A673 (cell line): ENCODE measurements around the gene FERMT3.

Experiments used
- CTCF ChIP-seq: fragments of 300-800, 200-600 bp; sonication (generic); conservative IDR thresholded peaks from 2 replicates; pipeline ENCODE4 v1.5.1; 2017; ENCODE audit warnings: low read depth, mild to moderate bottlenecking, antibody characterized with exemption, low read length, moderate library complexity, mixed read lengths
- EZH2 ChIP-seq: fragments of 200-600 bp; sonication (generic); IDR thresholded peaks from 2 replicates; pipeline ENCODE4 v1.6.1; 2017; ENCODE audit warnings: borderline replicate concordance, low read depth, mild to moderate bottlenecking, mixed read lengths, antibody characterized with exemption, low read length; ENCODE audit not compliant: poor library complexity, severe bottlenecking

- no peak for TF ChIP-seq CTCF
- no peak for TF ChIP-seq EZH2
These were observed 60.9 kb downstream of the FERMT3 start for GRCh38 chr11:64267207-64267945.
